Stimulated activated CD4-positive, alpha-beta T cell treated with anti-CD3 and anti-CD28 coated beads, TNF-alpha, amount 100 ng/mL, for 1 hour (primary cell): ENCODE measurements around the gene PSMB3.

Experiments
- DNase-seq, 3 donors: peaks; one replicate each; pipeline ENCODE4 v3.0.0-alpha.2; 2020; ENCODE audit warnings: low read depth in 3 of 3, low spot score in 1 of 3

The PSMB3 gene

DNA sequence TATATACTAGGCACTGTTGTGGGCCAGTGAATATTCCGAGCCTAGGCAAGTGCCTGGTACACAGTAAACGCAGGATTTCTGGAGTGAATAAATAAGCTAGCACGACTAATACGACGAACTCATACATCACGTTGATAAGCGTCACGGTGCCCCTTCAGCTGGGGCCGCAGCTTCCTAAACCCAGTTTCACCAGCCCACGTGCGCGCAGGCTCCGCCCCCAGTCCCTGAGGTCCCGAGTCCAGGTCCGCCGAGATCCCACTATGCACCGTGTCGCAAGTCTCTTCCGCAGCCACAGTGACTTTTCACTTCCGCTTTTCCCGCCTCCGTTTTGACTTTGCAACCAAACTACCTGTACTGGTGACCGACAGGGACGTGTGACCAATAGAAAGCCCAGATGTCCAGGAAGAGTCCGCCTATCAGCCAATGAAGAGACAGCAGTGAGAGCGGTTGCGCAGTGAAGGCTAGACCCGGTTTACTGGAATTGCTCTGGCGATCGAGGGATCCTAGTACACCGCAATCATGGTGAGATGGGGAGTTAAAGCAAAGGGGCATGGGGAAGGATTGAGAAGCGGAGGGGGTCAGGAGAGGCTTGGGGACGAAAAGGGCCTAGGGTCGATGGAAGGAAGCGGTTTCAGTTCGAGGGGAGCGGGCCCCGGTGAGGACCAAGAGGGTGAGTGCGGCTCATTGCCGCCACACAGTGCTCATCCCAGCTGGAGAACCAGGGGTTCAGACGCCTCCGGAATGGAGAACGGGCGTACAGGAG is at the start of gene PSMB3:
Gene PSMB3, plus strand, starts transcription at position 434 of the 763 bp plus-strand sequence. Its CDS starts 86 bp downstream, at position 520.
- DNase-seq, result peak; percentile 90 to 91 (median 91)

DNA sequence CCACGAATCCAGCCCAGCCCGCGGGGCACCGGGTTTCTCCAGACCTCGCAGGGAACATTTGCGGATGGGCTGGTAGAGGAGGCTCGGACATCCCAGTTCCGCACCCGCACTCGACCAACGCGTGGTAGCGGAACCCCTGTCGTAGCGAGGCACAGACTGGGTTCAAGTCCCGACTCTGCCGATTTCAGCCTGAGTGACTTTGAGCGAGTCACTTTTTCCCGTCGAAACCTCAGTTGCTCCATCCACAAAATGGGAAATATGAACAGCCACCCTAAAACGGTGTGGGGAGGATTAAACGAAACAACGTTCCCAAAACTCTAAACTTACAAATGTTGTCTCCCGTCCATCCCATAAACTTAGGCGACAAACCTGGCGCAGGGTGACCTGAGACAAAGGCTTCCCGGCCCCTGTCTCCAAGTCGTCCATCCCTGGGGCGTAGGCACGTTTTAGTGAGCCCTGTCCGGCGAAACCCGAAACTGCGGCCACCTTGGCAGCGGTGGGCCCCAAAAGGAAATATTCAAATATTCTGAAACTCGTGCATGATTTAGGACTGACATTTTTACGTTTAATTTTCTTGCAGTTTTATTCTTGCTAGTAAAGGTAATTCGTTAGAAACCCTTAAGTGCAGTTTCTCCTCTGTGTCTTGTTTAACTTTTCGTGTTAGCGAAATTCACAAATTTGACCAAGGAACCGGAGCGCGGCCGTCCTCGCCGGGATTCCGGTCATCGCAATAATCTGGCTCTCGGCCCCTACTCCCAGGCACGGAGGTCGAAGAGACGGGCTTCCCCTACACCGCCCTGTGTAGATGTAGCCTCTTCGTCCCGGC is 49.4 kb upstream of the PSMB3 start:
- no peak for DNase-seq

DNA sequence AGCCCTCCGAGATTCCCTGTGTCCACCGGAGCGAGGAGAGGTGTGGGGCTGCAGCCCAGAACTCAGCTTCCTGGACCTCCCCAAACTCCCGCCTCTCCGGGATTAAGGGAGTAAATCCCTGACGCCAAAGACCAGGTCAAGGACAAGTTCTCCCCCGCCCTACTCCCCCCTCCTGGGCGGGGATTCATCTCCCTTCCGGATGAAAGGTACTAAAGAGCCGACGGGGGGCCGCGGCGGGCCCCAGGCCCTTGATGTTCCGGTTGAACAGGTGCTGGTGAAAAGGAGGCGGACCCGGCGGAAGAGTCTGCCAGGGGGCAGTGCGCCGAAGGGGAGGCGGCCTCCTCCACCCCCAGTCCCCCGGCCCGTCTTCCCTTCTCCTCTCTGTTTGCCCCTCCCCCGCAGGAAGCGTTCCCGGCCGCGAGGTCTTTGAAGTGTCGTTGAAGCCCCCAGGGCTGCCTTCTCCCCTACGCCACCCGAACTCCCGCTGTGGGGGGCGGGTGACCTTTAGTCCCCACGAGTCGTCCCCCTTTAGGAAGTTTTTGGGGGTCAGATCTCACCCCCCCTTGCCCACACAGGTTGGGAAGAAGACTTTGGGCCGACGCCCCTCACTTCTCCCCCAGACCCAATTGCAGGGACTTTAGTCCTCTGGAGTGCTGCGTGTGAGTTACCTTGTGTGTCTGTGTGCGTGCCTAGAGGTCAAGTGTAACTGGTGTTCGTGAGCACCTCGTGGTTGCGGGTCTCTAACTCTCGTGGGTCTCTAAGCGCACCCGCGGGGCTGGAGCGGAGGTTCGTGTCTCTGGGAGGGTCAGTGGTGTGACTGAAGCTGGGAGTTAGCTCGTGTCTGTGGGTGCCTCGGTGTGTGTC is 48.6 kb upstream of the PSMB3 start:
- DNase-seq, result peak in 2 of 3 donors; percentile 30 to 79

DNA sequence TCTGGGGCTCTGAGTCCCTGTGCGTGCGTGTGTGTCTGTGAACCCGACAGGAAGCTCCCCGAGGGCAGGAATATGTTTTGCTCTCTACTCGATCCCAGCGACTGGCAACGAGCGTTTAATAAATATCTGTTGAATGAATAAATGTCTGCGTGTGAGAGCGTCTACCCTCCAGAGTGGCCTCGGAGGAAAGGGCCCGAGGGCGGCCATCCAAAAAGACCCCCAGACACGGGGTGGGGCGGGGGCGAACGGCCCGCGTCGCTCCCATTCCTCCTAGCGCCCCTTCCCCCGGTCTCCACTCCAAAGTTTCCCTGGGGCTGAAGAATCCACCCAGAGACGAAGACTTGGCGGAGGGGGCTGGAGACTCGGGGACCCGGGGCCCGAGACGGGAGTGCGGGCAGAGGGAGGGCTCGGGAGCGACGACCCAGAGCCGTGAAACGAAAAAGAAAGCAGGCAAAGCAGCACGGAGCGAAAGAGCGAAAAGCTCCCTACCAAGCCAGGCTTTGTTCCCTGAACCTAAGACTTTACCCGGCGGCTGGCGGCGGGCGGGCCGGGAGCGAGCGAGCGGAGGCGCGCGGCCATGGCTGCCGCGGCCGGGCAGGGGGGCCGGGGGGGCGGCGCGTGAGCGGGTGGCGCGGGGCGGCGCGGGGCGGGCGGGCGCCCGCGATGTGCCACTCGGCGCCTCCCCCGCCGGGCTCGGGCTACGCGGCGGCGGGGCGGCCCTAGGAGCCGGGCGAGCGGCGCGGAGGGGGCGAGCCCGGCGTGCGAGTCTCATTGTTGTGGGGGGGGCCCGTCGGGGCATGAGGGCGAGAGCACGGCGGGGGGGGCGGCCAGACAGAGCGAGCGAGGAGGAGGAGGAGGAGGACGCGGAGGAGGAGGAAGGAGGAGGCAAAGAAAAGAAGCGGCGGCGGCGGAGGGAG is 47.7 kb upstream of the PSMB3 start, which contains the start of gene MLLT6:
Gene MLLT6, plus strand, starts transcription at position 668 of the 917 bp plus-strand sequence. CDS start 360 bp downstream, outside the sequence.
- peak; percentile 57 to 66 (median 62) for DNase-seq

DNA sequence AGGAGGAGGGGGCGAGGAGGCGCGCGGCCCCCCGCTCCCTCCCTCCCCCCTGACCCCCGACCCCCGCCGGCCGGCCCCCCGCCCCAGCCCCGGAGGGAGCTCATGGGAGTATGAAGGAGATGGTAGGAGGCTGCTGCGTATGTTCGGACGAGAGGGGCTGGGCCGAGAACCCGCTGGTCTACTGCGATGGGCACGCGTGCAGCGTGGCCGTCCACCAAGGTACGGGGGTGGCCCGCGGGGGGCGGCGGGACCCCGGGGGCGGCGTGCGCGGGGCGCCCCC is 47.1 kb upstream of the PSMB3 start:
- DNase-seq, result peak in 1 of 3 donors; percentile 30

DNA sequence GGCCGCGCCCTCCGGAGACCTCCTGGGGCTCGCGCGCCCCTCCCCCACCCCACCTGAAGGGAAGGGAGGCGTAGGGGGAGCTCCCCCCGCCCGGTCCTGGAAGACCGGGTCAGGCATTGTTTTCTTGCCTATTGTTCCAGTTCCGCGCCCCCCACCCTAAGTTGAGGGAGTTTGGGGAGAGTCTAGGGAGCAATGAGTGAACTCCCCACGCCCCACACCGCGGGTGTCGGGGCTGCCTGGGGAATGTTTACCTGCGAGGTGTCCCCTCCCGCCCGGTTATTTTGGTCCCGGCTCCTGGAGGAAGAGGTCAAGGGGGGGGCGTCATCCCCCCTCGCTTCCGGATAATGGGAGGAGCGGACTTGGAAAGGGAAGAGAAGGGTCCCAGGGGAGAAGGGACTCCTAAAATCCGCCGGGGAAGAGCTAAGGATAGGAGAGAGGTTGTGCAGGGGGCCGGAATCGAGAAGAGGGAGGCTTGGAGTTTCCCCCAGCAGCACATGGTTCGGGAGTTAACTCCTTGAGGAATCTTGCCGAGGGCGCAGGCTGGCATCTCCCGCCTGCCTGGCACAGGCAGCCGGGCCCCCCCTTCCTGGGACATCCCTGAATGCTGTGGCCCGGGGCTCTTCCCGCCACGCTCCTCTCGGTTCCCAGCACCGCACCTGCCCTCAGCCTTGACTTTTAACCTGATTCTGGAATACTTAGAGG is 46.6 kb upstream of the PSMB3 start:
- peak in 1 of 3 donors; percentile 39 for DNase-seq

DNA sequence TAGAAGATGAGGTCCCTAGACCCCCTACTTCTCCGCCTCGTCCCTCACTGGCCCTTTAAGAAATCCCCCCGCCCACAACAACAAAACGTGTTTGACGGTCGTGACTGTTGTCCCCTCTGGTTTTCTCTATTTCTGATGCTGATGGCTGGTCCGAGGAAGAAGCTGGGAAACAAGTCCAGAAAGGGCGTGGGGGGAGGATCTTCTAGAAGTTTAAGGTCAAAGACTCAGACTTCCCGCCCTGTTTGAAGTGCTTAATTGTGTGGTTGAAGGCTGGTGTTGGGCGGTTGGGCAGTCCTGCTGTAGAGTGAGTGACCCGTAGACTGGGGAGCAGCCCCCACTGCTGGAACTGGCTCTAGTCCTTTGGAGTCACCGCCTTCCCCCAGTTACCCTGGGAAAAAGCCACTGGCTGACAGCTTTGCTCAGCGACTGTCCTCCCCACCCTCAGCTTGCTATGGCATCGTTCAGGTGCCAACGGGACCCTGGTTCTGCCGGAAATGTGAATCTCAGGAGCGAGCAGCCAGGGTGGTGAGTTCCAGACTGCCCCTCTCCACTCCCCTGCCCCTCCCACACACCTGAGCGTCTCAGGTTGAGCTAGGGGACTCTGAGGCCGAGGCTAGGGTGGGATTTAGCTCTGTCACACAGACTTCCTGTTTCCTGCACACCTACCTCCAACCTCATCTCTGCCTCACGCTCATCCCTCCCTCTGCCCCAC is 45.9 kb upstream of the PSMB3 start:
- DNase-seq, result peak in 1 of 3 donors; percentile 32

DNA sequence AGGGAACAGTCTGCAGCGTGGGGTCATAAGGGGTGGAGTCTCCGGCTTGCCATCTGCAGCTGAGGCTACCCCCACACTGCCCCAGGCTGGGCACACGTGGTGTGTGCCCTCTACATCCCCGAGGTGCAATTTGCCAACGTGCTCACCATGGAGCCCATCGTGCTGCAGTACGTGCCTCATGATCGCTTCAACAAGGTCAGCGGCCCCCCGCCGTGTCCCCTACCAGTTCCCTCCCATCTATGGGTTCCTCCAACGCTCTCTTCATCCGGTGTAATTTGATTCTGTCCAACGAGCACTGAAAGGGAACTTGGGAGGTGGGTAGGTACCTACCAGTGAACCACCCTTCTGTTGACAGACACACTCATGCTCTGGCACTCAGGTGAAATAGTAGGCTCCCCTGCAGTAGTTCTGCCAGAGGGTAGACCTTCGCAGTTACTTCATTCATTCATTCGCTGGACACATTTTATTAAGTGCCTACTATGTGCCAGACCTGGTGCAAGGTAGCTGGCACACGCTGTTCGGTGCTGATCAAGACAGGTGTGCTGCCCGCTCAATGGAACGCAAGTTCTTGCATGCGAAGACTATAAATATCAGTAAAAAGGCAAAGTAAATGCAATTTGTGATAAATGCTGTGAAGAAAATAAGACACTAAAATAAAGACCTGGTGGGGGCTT is 44.7 kb upstream of the PSMB3 start:
- no peak for DNase-seq

DNA sequence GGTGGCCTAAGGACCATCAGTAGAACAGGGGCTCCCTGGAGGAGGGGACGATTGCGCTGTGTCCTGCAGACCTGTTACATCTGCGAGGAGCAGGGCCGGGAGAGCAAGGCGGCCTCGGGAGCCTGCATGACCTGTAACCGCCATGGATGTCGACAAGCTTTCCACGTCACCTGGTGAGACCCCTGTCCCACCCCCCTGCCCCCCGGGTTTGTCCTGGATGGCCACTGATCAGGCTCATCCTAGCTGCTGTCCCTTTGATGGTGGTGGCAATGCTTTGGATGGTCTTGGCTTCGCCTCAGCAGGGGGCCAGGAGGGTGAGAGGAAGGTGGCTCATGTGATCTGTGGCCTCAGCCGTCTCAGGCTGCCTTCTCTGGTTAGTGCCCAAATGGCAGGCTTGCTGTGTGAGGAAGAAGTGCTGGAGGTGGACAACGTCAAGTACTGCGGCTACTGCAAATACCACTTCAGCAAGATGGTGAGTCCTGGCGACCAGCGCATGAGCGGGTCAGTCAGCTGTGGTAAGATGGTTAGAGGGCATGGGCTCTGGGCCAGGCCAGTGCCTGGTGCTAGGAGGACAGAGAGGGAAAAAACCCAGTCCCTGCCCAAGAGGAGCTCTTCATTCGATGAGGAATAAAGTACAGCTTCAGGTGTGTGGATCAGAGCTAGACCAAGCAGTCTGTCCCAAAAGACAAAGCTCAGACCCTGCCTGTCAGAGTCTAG is 43.3 kb upstream of the PSMB3 start:
- no peak for DNase-seq

DNA sequence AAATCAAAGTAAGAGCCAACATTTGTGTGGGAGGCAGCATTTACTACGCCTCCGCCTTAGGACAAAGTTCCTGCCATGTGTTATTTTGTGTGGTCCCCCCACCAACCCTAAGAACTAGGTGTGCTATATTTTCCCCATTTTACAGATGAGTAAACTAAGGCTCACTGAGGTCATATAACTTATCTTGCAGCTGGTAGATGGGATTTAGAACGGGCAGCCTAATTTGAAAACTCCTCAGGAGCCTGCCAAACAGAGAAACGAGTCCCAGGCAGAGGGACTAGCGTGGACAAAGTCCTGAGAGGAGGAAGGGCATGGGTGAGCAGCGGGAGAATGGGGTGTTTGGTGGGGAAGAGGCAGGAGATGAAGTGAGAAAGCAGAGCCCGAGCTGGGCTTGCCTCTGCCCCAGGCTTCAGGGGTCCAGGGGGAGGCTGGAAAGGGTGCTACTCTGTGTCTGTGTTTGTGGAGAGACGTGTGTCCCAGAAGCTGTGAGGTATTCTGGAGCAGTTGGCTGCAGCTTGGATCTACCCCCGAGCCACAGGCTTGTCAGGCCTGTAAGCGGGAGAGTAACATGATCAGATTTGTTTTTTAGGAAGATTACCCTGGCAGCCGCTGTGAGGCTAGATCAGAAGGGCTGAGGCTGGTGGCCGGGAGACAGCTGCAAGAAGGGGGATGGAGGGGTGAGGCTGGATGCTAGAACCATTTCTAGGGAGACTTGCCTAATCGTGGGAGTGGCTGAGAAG is 42.5 kb upstream of the PSMB3 start:
- DNase-seq, result no peak

DNA sequence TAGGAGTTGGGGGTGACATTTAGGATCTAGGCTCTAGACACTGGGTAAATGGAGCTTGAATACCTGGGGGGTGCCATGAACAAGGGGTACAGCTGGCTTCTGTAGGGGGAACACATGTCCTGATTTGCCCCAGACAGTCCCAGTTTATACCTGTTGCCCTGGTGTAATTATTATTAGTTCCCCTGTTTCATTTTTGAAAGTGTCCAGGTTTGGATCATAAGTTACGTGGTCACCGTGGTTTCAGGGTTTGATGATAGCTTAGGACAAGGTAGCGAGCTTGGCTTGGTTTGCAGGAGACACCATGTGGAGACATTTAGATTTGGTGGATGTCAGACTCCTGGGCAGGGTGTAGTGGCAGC is 42.0 kb upstream of the PSMB3 start:
- DNase-seq, result no peak

DNA sequence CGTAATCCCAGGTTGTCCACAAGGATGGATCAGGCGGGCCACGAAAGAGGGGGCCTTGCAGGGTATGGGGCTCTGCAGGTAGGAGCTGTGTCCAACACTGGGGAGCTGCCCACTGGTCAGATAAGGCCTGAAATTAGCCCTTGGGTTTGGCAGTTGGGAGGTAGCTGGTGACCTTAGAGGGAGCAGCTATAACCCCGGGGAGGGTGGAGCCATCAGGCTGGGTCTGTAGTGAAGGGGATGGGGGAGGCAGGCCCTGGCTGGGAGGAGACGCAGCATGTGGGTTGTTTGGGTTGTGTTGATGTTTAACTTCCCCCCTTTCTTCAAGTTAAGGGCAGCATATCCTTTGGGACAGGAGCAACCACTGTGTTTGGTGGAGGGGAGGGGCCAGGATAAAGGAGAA is 41.6 kb upstream of the PSMB3 start:
- no peak for DNase-seq

DNA sequence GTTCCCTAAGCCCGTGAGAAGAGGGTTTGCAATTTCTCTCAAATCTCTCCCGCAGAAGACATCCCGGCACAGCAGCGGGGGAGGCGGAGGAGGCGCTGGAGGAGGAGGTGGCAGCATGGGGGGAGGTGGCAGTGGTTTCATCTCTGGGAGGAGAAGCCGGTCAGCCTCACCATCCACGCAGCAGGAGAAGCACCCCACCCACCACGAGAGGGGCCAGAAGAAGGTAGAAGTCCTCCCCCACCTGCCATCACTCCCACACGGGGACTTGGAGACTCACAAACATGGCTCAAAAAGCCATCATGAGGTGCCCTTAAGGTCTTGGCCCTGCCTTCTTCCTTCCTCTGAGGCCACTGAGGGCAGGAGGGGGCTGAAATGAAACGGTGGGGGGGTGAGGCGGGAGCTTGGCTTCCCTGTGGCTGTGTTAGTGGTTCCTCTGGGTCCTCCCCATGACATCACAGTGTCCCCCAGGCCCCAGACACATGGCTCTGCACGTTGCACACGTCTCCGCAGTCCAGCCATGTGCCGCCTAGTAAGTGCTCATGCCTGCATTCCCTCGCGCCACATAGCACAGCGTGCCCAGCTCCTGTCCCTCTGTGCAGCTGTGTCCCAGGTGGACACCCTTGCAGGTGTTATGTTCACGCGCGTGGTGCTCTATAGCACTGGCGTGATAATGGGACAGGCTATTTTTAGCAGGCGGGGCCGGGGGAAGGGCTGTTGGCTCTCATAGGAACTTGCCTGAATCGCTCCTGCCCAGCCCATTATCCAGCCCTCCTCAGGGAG is 40.6 kb upstream of the PSMB3 start:
- DNase-seq, result no peak

DNA sequence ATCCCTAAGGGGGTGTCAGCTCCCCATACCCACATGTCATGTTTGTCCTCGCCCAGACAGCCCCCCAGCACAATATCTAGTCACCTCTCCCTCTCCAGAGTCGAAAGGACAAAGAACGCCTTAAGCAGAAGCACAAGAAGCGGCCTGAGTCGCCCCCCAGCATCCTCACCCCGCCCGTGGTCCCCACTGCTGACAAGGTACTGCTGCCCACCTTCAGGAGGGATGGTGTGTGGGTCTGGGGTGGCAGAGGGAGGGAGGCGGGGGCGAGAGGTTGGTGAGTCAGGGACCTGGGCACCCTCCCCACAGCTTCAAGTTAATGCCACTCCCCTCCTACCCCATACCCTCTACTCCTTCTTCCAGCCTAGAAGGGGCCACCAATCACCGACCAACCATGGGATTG is 39.9 kb upstream of the PSMB3 start:
- no peak for DNase-seq

DNA sequence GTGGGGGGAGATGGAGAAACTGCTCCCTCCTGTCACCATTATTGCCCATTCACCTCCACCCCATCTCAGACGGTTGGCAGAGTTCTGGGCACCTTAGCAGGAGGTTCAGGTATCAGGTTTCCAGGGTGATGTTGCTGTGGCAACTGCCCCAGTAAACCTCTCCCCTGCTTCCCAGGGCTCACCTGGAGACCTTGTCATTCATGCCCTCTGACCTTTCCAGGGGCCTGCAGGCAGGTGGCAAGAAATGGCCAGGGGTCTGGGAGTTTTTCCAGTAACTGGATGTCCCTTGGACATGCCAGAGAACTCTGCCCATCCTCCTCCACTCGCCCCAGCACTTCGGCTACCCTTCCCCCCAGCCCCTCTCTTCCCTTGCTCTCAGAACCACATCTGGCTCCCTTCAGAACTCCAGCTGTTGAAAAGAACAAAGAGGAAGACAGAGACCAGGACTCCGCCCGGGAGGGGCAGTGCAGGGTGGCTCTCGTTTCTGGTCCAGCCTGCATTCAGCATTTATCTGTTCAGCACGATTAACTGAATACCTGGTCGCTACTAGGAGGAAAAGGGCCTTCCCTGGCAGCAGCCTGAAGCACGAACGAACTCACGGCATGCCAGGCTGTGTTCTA is 39.0 kb upstream of the PSMB3 start:
- DNase-seq, result no peak
